Fibroblast of lung (primary cell): ENCODE results near the gene PREP. TPM values are rescaled to one million over a fixed set of nuclear protein-coding genes. Genes with fewer than 3 reads are reported as not detected.

ENCODE experiments used
- DNase-seq, 2 donors: peaks; one replicate each; pipeline versions ENCODE4 v3.0.0 to v3.0.0-alpha.2; 2010; ENCODE audit warnings: low read depth in 2 of 2
- H2AFZ ChIP-seq: 2 replicates; pipeline ENCODE4 v1.5.1; 2012; ENCODE audit warnings: low read length, control low read depth, inconsistent platforms
- H3K27ac ChIP-seq: 2 replicates; pipeline ENCODE4 v1.5.1; 2011; ENCODE audit warnings: low read length, control low read depth; ENCODE audit not compliant: insufficient read depth
- H3K27me3 ChIP-seq: 2 replicates; pipeline ENCODE4 v1.5.1; 2011; ENCODE audit warnings: mild to moderate bottlenecking, low read length; ENCODE audit not compliant: control insufficient read depth, insufficient read depth
- H3K36me3 ChIP-seq: 2 replicates; pipeline ENCODE4 v1.5.1; 2011; ENCODE audit warnings: low read length; ENCODE audit not compliant: control insufficient read depth, insufficient read depth
- H3K4me1 ChIP-seq: 2 replicates; pipeline ENCODE4 v1.5.1; 2011; ENCODE audit warnings: low read length; ENCODE audit not compliant: control insufficient read depth, insufficient read depth; ENCODE audit errors: extremely low read depth
- H3K4me2 ChIP-seq: 2 replicates; pipeline ENCODE4 v1.5.1; 2011; ENCODE audit warnings: low read length, control low read depth; ENCODE audit not compliant: insufficient read depth; ENCODE audit errors: extremely low read depth
- H3K4me3 ChIP-seq, 4 experiments: fragments of 200-600 bp in 1 of 4; sonication (generic) in 1 of 4; replicated peaks in 1 of 4; 2 replicates each; pipeline ENCODE4 v1.5.1; 2011 to 2016; ENCODE audit warnings: low read length in 4 of 4, low read depth in 3 of 4, mild to moderate bottlenecking in 3 of 4, control low read depth in 2 of 4, inconsistent platforms in 1 of 4, mixed read lengths in 1 of 4; ENCODE audit not compliant: insufficient read depth in 1 of 4; ENCODE audit errors: control extremely low read depth in 1 of 4
- H3K79me2 ChIP-seq: 2 replicates; pipeline ENCODE4 v1.5.1; 2012; ENCODE audit warnings: mild to moderate bottlenecking, low read length, inconsistent platforms; ENCODE audit not compliant: control insufficient read depth, insufficient read depth
- H3K9ac ChIP-seq: 2 replicates; pipeline ENCODE4 v1.5.1; 2011; ENCODE audit warnings: mild to moderate bottlenecking, low read length, control low read depth; ENCODE audit not compliant: insufficient read depth
- H3K9me3 ChIP-seq: 2 replicates; pipeline ENCODE4 v1.5.1; 2012; ENCODE audit warnings: low read depth, low read length; ENCODE audit not compliant: control insufficient read depth, insufficient read depth
- H4K20me1 ChIP-seq: 2 replicates; pipeline ENCODE4 v1.5.1; 2011; ENCODE audit warnings: low read length; ENCODE audit not compliant: control insufficient read depth, insufficient read depth; ENCODE audit errors: extremely low read depth
- EZH2 ChIP-seq: IDR thresholded peaks from 2 replicates; pipeline ENCODE4 v1.5.1; 2012; ENCODE audit warnings: low read length, control low read depth, mild to moderate bottlenecking; ENCODE audit errors: missing control alignments
- polyA minus RNA-seq: library from RNA; depleted of rRNA, polyadenylated mRNA; stranded (reverse); fragments of >200 nt; gene quantifications from 2 replicates; pipeline ENCODE4 v1.2.3, GENCODE V29; 2011; ENCODE audit warnings: low replicate concordance
- polyA plus RNA-seq, 2 donors: library from polyadenylated mRNA; depleted of rRNA in 1 of 2; stranded (reverse) in 1 of 2; unstranded in 1 of 2; fragments of >200 nt; gene quantifications; 2 replicates each; pipeline ENCODE4 v1.2.1, GENCODE V29; 2011 to 2012; ENCODE audit warnings: missing spikeins in 1 of 2
- total RNA-seq: library from RNA; depleted of rRNA; stranded (reverse); fragments of >200 nt; gene quantifications from 2 replicates; pipeline ENCODE4 v1.2.1, GENCODE V29; 2014
- TF ChIP-seq, protein P1 (sequence below), 2 donors: IDR thresholded peaks in 1 of 2; conservative IDR thresholded peaks in 1 of 2; 1 replicate in 1 of 2; 2 replicates in 1 of 2; pipeline ENCODE4 v1.5.1; 2011 to 2012; ENCODE audit warnings: low read length in 2 of 2, control low read depth in 1 of 2, inconsistent platforms in 1 of 2, low read depth in 1 of 2, mild to moderate bottlenecking in 1 of 2

The PREP gene
- total RNA-seq (12.6 and 18.3 TPM in 2 replicates), polyA plus RNA-seq (30.7 and 30.9 TPM in 2 replicates), polyA minus RNA-seq (22.5 and 26.6 TPM in 2 replicates)
- 28.0 and 32.1 TPM in 2 replicates for polyA plus RNA-seq (2012)

DNA sequence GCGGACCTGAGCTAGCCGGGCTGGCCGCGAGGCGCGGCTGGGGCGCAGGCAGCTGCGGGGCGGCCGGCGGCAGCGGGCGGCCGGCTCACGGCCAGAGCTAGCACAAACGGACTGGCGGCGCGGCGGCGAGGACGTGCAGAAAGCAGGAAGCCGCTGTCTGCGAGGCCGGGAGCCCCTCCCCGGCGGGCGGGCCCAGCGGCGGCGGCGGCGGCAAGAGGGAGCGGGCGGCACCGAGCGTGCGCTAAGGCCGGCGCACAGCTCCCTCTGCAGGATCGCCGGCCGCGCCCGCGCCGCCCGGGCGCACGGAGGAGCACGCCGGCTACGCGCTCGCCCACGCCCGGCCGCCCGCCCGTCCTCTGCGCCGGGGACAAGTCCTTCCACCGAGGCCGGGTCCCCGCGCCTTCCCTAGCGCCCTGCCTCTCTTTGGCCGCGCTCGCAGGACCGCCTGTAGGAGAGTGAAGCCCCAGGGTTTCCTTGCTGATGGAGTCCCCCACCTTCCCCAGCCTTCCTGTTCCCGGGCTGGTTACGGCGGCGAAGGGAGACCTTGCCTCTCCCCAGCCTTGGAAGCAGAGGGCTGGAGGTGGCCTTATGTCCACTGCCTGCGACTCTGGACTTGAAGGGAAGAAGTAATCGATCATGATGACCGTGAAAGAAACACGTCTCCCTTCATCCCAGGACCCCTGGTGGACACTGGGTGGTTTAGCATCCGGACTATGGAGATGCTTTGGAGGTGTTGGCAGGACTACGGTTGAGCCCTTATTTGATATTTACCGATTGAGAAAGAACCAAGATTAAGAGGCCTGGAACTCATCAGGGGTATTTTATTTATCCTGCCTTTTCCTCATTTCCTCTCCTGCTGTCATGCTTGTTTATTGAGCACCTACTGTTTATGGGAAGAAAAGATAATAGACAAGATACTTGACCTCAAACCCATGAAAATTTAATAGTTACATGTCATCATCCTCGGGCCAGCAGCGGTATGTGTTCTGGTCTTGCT is at the start of gene PREP:
TSS of gene PREP (minus strand) at position 144 of the 997 bp plus-strand sequence. CDS start 191 bp downstream, outside the sequence.
- Histone ChIP-seq H3K79me2 (peaks cover 24% of the 10 kb centered on the region), H3K9me3 (no peaks in the 10 kb centered on the region), H2AFZ (peak within 1 kb of the TSS; percentile 99), H3K36me3 (no peaks in the 10 kb centered on the region), H3K9ac (peak within 1 kb of the TSS; percentile 79), H3K4me1 (peaks cover 2% of the 10 kb centered on the region), H4K20me1 (no peaks in the 10 kb centered on the region), H3K4me2 (peak within 1 kb of the TSS; percentile 89), H3K27me3 (no peaks in the 10 kb centered on the region), H3K27ac (peak within 1 kb of the TSS; percentile 66), H3K4me3 (peak within 1 kb of the TSS; percentile 74 to 92 (median 80))
- TF ChIP-seq, protein P1, sequence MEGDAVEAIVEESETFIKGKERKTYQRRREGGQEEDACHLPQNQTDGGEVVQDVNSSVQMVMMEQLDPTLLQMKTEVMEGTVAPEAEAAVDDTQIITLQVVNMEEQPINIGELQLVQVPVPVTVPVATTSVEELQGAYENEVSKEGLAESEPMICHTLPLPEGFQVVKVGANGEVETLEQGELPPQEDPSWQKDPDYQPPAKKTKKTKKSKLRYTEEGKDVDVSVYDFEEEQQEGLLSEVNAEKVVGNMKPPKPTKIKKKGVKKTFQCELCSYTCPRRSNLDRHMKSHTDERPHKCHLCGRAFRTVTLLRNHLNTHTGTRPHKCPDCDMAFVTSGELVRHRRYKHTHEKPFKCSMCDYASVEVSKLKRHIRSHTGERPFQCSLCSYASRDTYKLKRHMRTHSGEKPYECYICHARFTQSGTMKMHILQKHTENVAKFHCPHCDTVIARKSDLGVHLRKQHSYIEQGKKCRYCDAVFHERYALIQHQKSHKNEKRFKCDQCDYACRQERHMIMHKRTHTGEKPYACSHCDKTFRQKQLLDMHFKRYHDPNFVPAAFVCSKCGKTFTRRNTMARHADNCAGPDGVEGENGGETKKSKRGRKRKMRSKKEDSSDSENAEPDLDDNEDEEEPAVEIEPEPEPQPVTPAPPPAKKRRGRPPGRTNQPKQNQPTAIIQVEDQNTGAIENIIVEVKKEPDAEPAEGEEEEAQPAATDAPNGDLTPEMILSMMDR (conservative IDR thresholded peaks at IDR 0.05 in 1 of 2, IDR thresholded peaks at IDR 0.05 in 1 of 2; ENCODE audit: low read depth in 1 of 2, low read length in 2 of 2): peak; percentile 87 to 90
- no peak for TF ChIP-seq EZH2
- DNase-seq: peak; percentile 82 to 86

DNA sequence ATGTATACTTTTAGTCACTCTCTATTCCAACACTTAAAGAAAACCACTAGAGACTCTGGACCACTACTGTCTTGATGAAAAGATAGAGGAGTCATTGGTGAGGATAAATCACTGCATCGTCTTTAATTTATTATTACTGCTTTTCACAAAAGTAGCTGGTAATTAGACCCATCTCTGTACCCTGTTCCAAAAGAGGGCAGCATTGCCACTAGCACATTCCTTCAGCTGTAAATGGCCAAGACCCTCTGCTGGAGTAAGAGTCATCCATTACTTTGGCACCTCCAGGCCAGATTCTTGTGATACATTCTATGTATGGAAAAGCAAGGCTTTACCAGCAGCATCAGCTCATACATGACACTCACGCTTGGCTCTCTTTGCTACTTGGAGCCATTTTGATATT is 49.5 kb upstream of the PREP start:
- H3K4me1 ChIP-seq: no peaks in the 10 kb centered on the region
- TF ChIP-seq, protein P1 (conservative IDR thresholded peaks at IDR 0.05 in 1 of 2, IDR thresholded peaks at IDR 0.05 in 1 of 2; ENCODE audit: low read depth in 1 of 2, low read length in 2 of 2): no peak
- H3K27me3 ChIP-seq: no peaks in the 10 kb centered on the region
- DNase-seq: no peak
- no peak overlapping the region for H2AFZ ChIP-seq
- no peaks in the 10 kb centered on the region for H3K36me3 ChIP-seq
- H3K9me3 ChIP-seq: no peaks in the 10 kb centered on the region
- H3K79me2 ChIP-seq: no peaks in the 10 kb centered on the region
- H3K4me2 ChIP-seq: no peak overlapping the region
- H3K9ac ChIP-seq: no peak overlapping the region
- H3K4me3 ChIP-seq: no peak overlapping the region
- no peaks in the 10 kb centered on the region for H4K20me1 ChIP-seq
- H3K27ac ChIP-seq: no peak overlapping the region

DNA sequence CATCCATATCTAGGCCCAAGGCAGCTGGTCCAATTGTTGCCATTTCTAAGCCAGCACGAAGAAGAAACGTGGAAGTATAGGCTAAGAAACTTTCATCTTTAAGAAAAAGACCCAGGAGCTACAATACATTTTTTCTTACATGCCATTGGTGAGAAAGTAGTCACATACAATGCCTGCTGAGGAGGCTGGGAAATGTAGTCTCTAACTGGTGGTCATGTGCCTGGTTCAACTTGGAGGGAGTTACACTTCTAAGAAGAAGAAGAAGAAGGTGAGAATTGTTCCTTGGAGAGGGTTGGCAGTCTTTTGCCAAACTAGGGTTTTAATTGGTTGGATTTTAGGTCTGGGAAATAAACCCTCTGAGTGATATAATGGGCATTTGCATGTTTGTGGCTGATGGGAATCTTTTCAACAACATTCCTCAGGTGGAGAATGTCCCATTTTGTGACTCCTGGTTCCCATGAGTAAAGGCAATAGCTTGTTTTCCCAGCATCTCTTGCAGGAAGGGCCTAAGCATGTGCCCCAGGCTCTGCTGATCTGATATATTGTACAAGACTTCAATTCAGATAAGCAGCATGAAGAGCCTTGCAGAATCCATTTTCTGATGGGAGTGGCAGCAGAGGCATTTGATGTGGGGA is 47.0 kb upstream of the PREP start:
- H3K9ac ChIP-seq: no peak overlapping the region
- H3K36me3 ChIP-seq: no peaks in the 10 kb centered on the region
- no peaks in the 10 kb centered on the region for H3K4me1 ChIP-seq
- no peaks in the 10 kb centered on the region for H3K9me3 ChIP-seq
- no peak for TF ChIP-seq EZH2
- no peak overlapping the region for H2AFZ ChIP-seq
- H3K4me2 ChIP-seq: no peak overlapping the region
- peak in 1 of 2 donors; percentile 68 for DNase-seq
- no peaks in the 10 kb centered on the region for H3K27me3 ChIP-seq
- H3K4me3 ChIP-seq: no peak overlapping the region
- no peaks in the 10 kb centered on the region for H4K20me1 ChIP-seq
- no peaks in the 10 kb centered on the region for H3K79me2 ChIP-seq
- no peak overlapping the region for H3K27ac ChIP-seq
